Natural killer cell (primary cell): ENCODE measurements around the gene APOBEC3A. TPM values are rescaled to one million over a fixed set of nuclear protein-coding genes. Genes with fewer than 3 reads are reported as not detected.

Source experiments
- ATAC-seq, 3 donors: fragments of 150-1000 bp in 2 of 3; fragments of 200-7000 bp in 1 of 3; cut with Tn5 transposase; 1 replicate in 1 of 3; 2 replicates in 2 of 3; pipeline ENCODE4 v1.10.0; 2021; ENCODE audit warnings: mild to moderate bottlenecking in 2 of 3, moderate library complexity in 2 of 3
- DNase-seq, 2 donors: peaks; one replicate each; pipeline versions ENCODE4 v3.0.0 to v3.0.0-alpha.2; 2013 to 2021; ENCODE audit warnings: mixed read lengths in 1 of 2
- H3K27ac ChIP-seq: one replicate; pipeline ENCODE4 v1.5.1; 2013; ENCODE audit warnings: mild to moderate bottlenecking, low read length
- H3K27me3 ChIP-seq: one replicate; pipeline ENCODE4 v1.6.1; 2013; ENCODE audit warnings: low read length; ENCODE audit not compliant: control insufficient read depth, insufficient read depth
- H3K36me3 ChIP-seq: one replicate; pipeline ENCODE4 v1.6.1; 2013; ENCODE audit warnings: low read length; ENCODE audit not compliant: control insufficient read depth, insufficient read depth
- H3K4me1 ChIP-seq: one replicate; pipeline ENCODE4 v1.6.1; 2013; ENCODE audit warnings: low read length; ENCODE audit not compliant: control insufficient read depth, insufficient read depth
- H3K4me3 ChIP-seq: one replicate; pipeline ENCODE4 v1.5.1; 2013; ENCODE audit warnings: low read length
- H3K9me3 ChIP-seq: one replicate; pipeline ENCODE4 v1.6.1; 2013; ENCODE audit warnings: low read length; ENCODE audit not compliant: control insufficient read depth, insufficient read depth
- H3K27ac Mint-ChIP-seq, 2 donors: one replicate each; pipeline ENCODE4 v1.8.0; 2022; ENCODE audit warnings: mild to moderate bottlenecking in 2 of 2, mixed read lengths in 2 of 2, moderate library complexity in 1 of 2
- H3K27me3 Mint-ChIP-seq, 2 donors: one replicate each; pipeline ENCODE4 v1.8.0; 2022; ENCODE audit warnings: low read depth in 2 of 2, mixed read lengths in 2 of 2
- H3K36me3 Mint-ChIP-seq: one replicate; pipeline ENCODE4 v1.8.0; 2022; ENCODE audit warnings: mixed read lengths
- H3K4me1 Mint-ChIP-seq, 2 donors: one replicate each; pipeline ENCODE4 v1.8.0; 2022; ENCODE audit warnings: mixed read lengths in 2 of 2
- H3K4me3 Mint-ChIP-seq: one replicate; pipeline ENCODE4 v1.8.0; 2022; ENCODE audit warnings: mild to moderate bottlenecking, moderate library complexity, mixed read lengths
- H3K9me3 Mint-ChIP-seq, 2 donors: one replicate each; pipeline ENCODE4 v1.8.0; 2022; ENCODE audit warnings: mixed read lengths in 2 of 2
- WGBS: methylation state at CpG from one replicate; pipeline ENCODE4 v1.1.7; 2013; ENCODE audit warnings: missing lambda C conversion rate; ENCODE audit not compliant: insufficient coverage; 5-methylcytosine and 5-hydroxymethylcytosine counted together
- intact Hi-C: fragments of 100-400 bp; cut with micrococcal nuclease; formaldehyde crosslinking; loops from one replicate; pipeline ENCODE4 v1.14.2; 2022
- total RNA-seq, 4 donors: library from RNA; stranded (reverse); fragments of 120-200 nt in 1 of 4; gene quantifications; one replicate each; pipeline versions ENCODE4 v1.2.3 to v1.2.4, GENCODE V29; 2013 to 2022
- TF ChIP-seq, protein P1 (sequence below): fragments of 200-600 bp; IDR thresholded peaks from one replicate; pipeline ENCODE4 v1.8.0; 2022; ENCODE audit warnings: antibody characterized with exemption

APOBEC3A gene
- total RNA-seq, 3 donors from 2014 or later (not counting 1 experiment from before 2014, with no cell fraction given): 0.66 to 48.1 (median 4.3) TPM

DNA sequence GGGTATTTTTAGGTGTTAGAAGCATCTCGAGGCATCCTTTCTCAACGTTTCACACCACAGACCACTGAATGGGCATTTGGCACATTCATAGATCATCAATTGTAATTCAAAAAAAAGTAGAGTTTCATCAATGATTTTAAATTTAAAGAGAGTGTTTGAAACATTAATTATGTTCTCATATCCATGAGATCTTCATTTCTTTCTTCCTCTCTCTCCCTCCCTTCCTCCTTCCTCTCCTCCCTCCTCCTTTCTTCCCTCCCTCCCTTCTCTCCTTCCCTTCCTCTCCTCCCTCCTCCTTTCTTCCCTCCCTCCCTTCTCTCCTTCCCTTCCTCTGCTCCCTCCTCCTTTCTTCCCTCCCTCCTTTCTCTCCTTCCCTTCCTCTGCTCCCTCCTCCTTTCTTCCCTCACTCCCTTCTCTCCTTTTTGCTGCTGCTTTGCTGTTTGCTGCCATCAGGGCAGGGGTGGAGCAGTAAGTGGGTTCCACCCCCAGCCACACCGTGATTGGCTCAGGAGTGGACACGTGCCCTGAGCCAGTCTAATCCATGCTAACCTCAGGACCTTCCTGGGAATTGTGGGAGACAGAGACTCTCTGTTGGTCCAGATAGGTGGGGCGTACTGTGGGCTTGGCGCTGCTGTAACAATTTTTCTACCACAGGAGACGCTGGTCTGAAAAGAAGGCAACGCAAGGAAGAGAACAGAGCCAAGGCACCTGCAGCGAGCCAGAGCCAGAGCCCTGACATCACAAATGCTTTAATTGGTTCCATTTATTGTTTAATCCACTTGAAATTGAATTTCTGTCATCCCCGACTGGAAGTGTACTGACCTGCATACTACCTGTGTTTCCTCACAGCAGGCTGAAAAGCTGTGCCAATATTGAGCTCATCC, 33.7 kb upstream of the APOBEC3A start:
- intact Hi-C loops: no loop called here
- TF ChIP-seq, protein P1, sequence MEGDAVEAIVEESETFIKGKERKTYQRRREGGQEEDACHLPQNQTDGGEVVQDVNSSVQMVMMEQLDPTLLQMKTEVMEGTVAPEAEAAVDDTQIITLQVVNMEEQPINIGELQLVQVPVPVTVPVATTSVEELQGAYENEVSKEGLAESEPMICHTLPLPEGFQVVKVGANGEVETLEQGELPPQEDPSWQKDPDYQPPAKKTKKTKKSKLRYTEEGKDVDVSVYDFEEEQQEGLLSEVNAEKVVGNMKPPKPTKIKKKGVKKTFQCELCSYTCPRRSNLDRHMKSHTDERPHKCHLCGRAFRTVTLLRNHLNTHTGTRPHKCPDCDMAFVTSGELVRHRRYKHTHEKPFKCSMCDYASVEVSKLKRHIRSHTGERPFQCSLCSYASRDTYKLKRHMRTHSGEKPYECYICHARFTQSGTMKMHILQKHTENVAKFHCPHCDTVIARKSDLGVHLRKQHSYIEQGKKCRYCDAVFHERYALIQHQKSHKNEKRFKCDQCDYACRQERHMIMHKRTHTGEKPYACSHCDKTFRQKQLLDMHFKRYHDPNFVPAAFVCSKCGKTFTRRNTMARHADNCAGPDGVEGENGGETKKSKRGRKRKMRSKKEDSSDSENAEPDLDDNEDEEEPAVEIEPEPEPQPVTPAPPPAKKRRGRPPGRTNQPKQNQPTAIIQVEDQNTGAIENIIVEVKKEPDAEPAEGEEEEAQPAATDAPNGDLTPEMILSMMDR: no peak
- Mint-ChIP-seq H3K27me3 (peaks cover 27 to 44% of the 10 kb centered on the region in 2 donors), H3K27ac (no peak overlapping the region), H3K4me3 (no peak overlapping the region), H3K9me3 (no peaks in the 10 kb centered on the region), H3K4me1 (peaks cover 6 to 7% of the 10 kb centered on the region in 2 donors), H3K36me3 (no peaks in the 10 kb centered on the region)
- Histone ChIP-seq H3K27me3 (peaks cover 16% of the 10 kb centered on the region), H3K4me3 (no peak overlapping the region), H3K36me3 (no peaks in the 10 kb centered on the region), H3K4me1 (peaks cover 9% of the 10 kb centered on the region), H3K27ac (no peak overlapping the region), H3K9me3 (no peaks in the 10 kb centered on the region)
- DNase-seq: no peak
- 61% methylated on average over 10 of the region's 10 CpGs for WGBS
- no peak for ATAC-seq

DNA sequence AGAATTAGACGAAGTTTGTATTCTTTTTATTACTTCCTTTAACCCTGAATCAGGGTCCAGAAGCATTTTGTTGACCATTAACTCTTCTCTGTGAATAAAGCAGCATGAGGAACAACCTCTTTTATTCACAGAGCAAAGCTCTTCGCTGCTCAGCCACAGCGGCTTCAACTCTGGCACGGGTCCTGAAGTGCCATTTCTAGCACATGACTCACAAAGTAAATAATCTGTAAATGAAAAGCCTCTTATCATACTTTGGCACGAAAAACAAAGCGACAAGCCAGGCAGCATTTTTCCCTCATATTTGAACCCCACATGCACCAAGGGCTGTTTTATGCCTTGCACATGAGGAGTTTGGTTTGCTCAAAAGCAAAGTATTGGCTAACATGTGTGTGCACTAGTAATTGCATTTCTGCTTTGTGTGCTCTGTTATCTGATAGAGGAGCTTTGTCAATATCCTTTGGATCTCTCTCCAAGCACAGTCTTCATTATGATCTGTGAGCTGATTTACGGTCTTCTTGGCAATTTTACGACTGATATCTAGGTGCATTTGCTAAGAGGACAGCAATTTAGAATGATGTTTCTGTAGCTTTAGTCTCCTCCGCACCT, 33.0 kb upstream of the APOBEC3A start:
- no peaks in the 10 kb centered on the region for H3K9me3 ChIP-seq
- 25% methylated on average over 7 of the region's 9 CpGs for WGBS
- H3K27ac Mint-ChIP-seq: no peak overlapping the region
- H3K4me3 Mint-ChIP-seq: no peak overlapping the region
- H3K9me3 Mint-ChIP-seq: no peaks in the 10 kb centered on the region
- no peak overlapping the region for H3K4me3 ChIP-seq
- no peaks in the 10 kb centered on the region for H3K36me3 ChIP-seq
- peaks cover 16% of the 10 kb centered on the region for H3K27me3 ChIP-seq
- H3K27ac ChIP-seq: no peak overlapping the region
- intact Hi-C loops: no loop called here
- peaks cover 28 to 42% of the 10 kb centered on the region in 2 donors for H3K27me3 Mint-ChIP-seq
- H3K4me1 Mint-ChIP-seq: peaks cover 6 to 7% of the 10 kb centered on the region in 2 donors
- TF ChIP-seq, protein P1: no peak
- ATAC-seq: no peak
- DNase-seq: no peak
- peaks cover 9% of the 10 kb centered on the region for H3K4me1 ChIP-seq
- H3K36me3 Mint-ChIP-seq: no peaks in the 10 kb centered on the region

DNA sequence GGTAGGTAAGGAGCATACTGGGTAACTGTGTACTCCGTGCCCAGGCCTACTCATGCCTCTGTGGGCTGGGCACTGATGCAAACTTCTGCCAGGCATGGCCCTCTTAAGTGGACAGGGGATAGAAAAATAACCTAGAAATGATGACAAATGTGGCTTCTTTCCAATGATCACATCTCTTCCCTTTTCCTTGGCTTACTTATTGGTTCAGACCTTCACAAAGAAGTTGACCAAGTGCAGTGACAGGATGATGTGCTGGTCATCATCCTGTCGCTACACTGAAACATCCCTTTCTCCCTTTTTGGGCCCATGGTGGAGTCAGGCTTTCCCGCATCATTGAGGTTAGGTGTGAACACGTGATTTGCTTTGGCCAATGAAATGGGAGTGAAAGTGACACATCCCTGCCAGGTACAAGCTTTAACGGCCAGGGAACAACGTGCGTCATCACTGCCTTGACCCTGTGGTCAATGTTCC, 31.8 kb upstream of the APOBEC3A start:
- intact Hi-C loops: no loop called here
- TF ChIP-seq, protein P1: no peak
- ATAC-seq (no peak), DNase-seq (no peak)
- no peaks in the 10 kb centered on the region for H3K9me3 Mint-ChIP-seq
- WGBS: 89% methylated on average over 7 of the region's 7 CpGs
- H3K36me3 ChIP-seq: no peaks in the 10 kb centered on the region
- peaks cover 6 to 7% of the 10 kb centered on the region in 2 donors for H3K4me1 Mint-ChIP-seq
- no peaks in the 10 kb centered on the region for H3K36me3 Mint-ChIP-seq
- peaks cover 27 to 37% of the 10 kb centered on the region in 2 donors for H3K27me3 Mint-ChIP-seq
- no peaks in the 10 kb centered on the region for H3K9me3 ChIP-seq
- peaks cover 9% of the 10 kb centered on the region for H3K4me1 ChIP-seq
- no peak overlapping the region for H3K4me3 Mint-ChIP-seq
- H3K27ac Mint-ChIP-seq: no peak overlapping the region
- H3K27ac ChIP-seq: no peak overlapping the region
- H3K4me3 ChIP-seq: no peak overlapping the region
- H3K27me3 ChIP-seq: peaks cover 16% of the 10 kb centered on the region
